Mesendoderm (in vitro differentiated cells): ENCODE results near the gene TMEM50B.

Experiments used
- DNase-seq: peaks from one replicate; pipeline ENCODE4 v3.0.0; 2013
- H2AK5ac ChIP-seq: 2 replicates; pipeline ENCODE4 v1.6.1; 2013; ENCODE audit warnings: low read length, inconsistent platforms
- H2BK120ac ChIP-seq: 2 replicates; pipeline ENCODE4 v1.6.1; 2013; ENCODE audit warnings: low read depth, mild to moderate bottlenecking, low read length, moderate library complexity, mixed read lengths
- H2BK15ac ChIP-seq: replicated peaks from 2 replicates; pipeline ENCODE4 v1.6.1; 2013; ENCODE audit warnings: low read depth, mild to moderate bottlenecking, moderate library complexity
- H2BK5ac ChIP-seq: 2 replicates; pipeline ENCODE4 v1.6.1; 2013; ENCODE audit warnings: low read length, inconsistent platforms
- H3K18ac ChIP-seq: 2 replicates; pipeline ENCODE4 v1.6.1; 2013; ENCODE audit warnings: mild to moderate bottlenecking, low read length, mixed read lengths
- H3K23ac ChIP-seq: one replicate; pipeline ENCODE4 v1.6.1; 2013; ENCODE audit warnings: low read length
- H3K27ac ChIP-seq: 2 replicates; pipeline ENCODE4 v1.5.1; 2013; ENCODE audit warnings: low read depth, mild to moderate bottlenecking, inconsistent platforms, low read length, moderate library complexity
- H3K27me3 ChIP-seq: 2 replicates; pipeline ENCODE4 v1.6.1; 2013; ENCODE audit warnings: low read length, control low read depth, mild to moderate bottlenecking, inconsistent platforms; ENCODE audit not compliant: insufficient read depth, poor library complexity
- H3K36me3 ChIP-seq: 2 replicates; pipeline ENCODE4 v1.6.1; 2013; ENCODE audit warnings: low read length, inconsistent platforms; ENCODE audit not compliant: control insufficient read depth, insufficient read depth
- H3K4ac ChIP-seq: one replicate; pipeline ENCODE4 v1.6.1; 2013; ENCODE audit warnings: low read depth, mild to moderate bottlenecking, low read length, moderate library complexity
- H3K4me1 ChIP-seq: 2 replicates; pipeline ENCODE4 v1.6.1; 2013; ENCODE audit warnings: low read depth, low read length, inconsistent platforms; ENCODE audit not compliant: control insufficient read depth
- H3K4me2 ChIP-seq: 2 replicates; pipeline ENCODE4 v1.6.1; 2013; ENCODE audit warnings: low read length
- H3K4me3 ChIP-seq: 2 replicates; pipeline ENCODE4 v1.5.1; 2013; ENCODE audit warnings: mild to moderate bottlenecking, low read length
- H3K56ac ChIP-seq: one replicate; pipeline ENCODE4 v1.6.1; 2013; ENCODE audit warnings: low read length
- H3K79me1 ChIP-seq: 2 replicates; pipeline ENCODE4 v1.6.1; 2013; ENCODE audit warnings: low read length, inconsistent platforms
- H3K79me2 ChIP-seq: 2 replicates; pipeline ENCODE4 v1.6.1; 2013; ENCODE audit warnings: mild to moderate bottlenecking, low read length; ENCODE audit not compliant: control insufficient read depth, insufficient read depth
- H3K9ac ChIP-seq: 2 replicates; pipeline ENCODE4 v1.6.1; 2013; ENCODE audit warnings: low read length, inconsistent platforms
- H4K5ac ChIP-seq: one replicate; pipeline ENCODE4 v1.6.1; 2013; ENCODE audit warnings: low read length
- H4K8ac ChIP-seq: one replicate; pipeline ENCODE4 v1.6.1; 2013; ENCODE audit warnings: low read depth, mild to moderate bottlenecking, control low read depth, low read length, moderate library complexity
- WGBS: extraction: QIAGEN DNeasy Blood & Tissue Kit; methylation state at CpG from one replicate; pipeline ENCODE4 v1.1.7; 2013; ENCODE audit warnings: low lambda C conversion rate, missing lambda C conversion rate; ENCODE audit not compliant: insufficient coverage; ENCODE audit errors: extremely low coverage; 5-methylcytosine and 5-hydroxymethylcytosine counted together

TMEM50B gene

GRCh38 chr21:33403128-33403785, 76.5 kb downstream of the TMEM50B start, which contains the start of gene IFNGR2:
Gene IFNGR2, plus strand, starts transcription at chr21:33403413. Its CDS starts 131 bp downstream, at chr21:33403544.
- peak within 1 kb of the TSS; percentile 86 for H2BK15ac ChIP-seq
- no peaks in the 10 kb centered on the region for H3K36me3 ChIP-seq
- H2BK5ac ChIP-seq: no peak within 1 kb of the TSS
- peak within 1 kb of the TSS; percentile 99 for H4K8ac ChIP-seq
- H2BK120ac ChIP-seq: peak within 1 kb of the TSS; percentile 78
- H3K9ac ChIP-seq: peak within 1 kb of the TSS; percentile 90
- peak within 1 kb of the TSS; percentile 74 for H3K4me3 ChIP-seq
- peaks cover 2% of the 10 kb centered on the region for H3K4me1 ChIP-seq
- H3K23ac ChIP-seq: no peak within 1 kb of the TSS
- DNase-seq: no peak
- peaks cover 12% of the 10 kb centered on the region for H3K79me1 ChIP-seq
- no peak within 1 kb of the TSS for H2AK5ac ChIP-seq
- no peaks in the 10 kb centered on the region for H3K27me3 ChIP-seq
- peak within 1 kb of the TSS; percentile 91 for H3K56ac ChIP-seq
- peak within 1 kb of the TSS; percentile 98 for H3K4me2 ChIP-seq
- H3K4ac ChIP-seq: peak within 1 kb of the TSS; percentile 99
- no CpG with 5 or more reads among the region's 89 CpGs for WGBS
- H4K5ac ChIP-seq: no peak within 1 kb of the TSS
- peak within 1 kb of the TSS; percentile 94 for H3K18ac ChIP-seq
- peak within 1 kb of the TSS; percentile 59 for H3K27ac ChIP-seq
- peaks cover 25% of the 10 kb centered on the region for H3K79me2 ChIP-seq

GRCh38 chr21:33402001-33402979, 77.5 kb downstream of the TMEM50B start:
- peaks cover 2% of the 10 kb centered on the region for H3K4me1 ChIP-seq
- WGBS: no CpG with 5 or more reads among the region's 45 CpGs
- H2BK5ac ChIP-seq: no peak overlapping the region
- peak overlapping the region; percentile 99 for H4K8ac ChIP-seq
- peak; percentile 82 for DNase-seq
- H3K36me3 ChIP-seq: no peaks in the 10 kb centered on the region
- H3K9ac ChIP-seq: peak overlapping the region; percentile 43
- no peak overlapping the region for H2AK5ac ChIP-seq
- peak overlapping the region; percentile 61 for H2BK120ac ChIP-seq
- H3K23ac ChIP-seq: no peak overlapping the region
- no peaks in the 10 kb centered on the region for H3K27me3 ChIP-seq
- H3K56ac ChIP-seq: peak overlapping the region; percentile 82
- H3K27ac ChIP-seq: peak overlapping the region; percentile 51
- H4K5ac ChIP-seq: no peak overlapping the region
- H3K4me2 ChIP-seq: peak overlapping the region; percentile 25
- no peak overlapping the region for H3K4me3 ChIP-seq
- peaks cover 25% of the 10 kb centered on the region for H3K79me2 ChIP-seq
- H3K79me1 ChIP-seq: peaks cover 12% of the 10 kb centered on the region
- H2BK15ac ChIP-seq: no peak overlapping the region
- H3K18ac ChIP-seq: peak overlapping the region; percentile 94
- peak overlapping the region; percentile 99 for H3K4ac ChIP-seq

- no peak overlapping the region for H3K18ac ChIP-seq
- H3K79me1 ChIP-seq: peaks cover 8% of the 10 kb centered on the region
- no peak overlapping the region for H3K4me2 ChIP-seq
- no peaks in the 10 kb centered on the region for H3K36me3 ChIP-seq
- peaks cover 2% of the 10 kb centered on the region for H3K4me1 ChIP-seq
- no peak overlapping the region for H3K23ac ChIP-seq
- peaks cover 19% of the 10 kb centered on the region for H3K79me2 ChIP-seq
- no peaks in the 10 kb centered on the region for H3K27me3 ChIP-seq
- H2AK5ac ChIP-seq: no peak overlapping the region
- no peak overlapping the region for H3K4me3 ChIP-seq
- no CpG with 5 or more reads among the region's 6 CpGs for WGBS
- H4K8ac ChIP-seq: no peak overlapping the region
- no peak for DNase-seq
- H3K4ac ChIP-seq: no peak overlapping the region
- no peak overlapping the region for H4K5ac ChIP-seq
- H2BK15ac ChIP-seq: no peak overlapping the region
- no peak overlapping the region for H2BK120ac ChIP-seq
- H3K9ac ChIP-seq: no peak overlapping the region
- H3K27ac ChIP-seq: no peak overlapping the region
- no peak overlapping the region for H3K56ac ChIP-seq
- H2BK5ac ChIP-seq: no peak overlapping the region
Measured at GRCh38 chr21:33401630-33401992, 78.2 kb downstream of the TMEM50B start.
